ENCODE measurements around the gene LSM3. TPM values are rescaled to one million over a fixed set of nuclear protein-coding genes. Genes with fewer than 3 reads are reported as not detected.

Gene LSM3
- polyA plus RNA-seq, 2 donors: 5.3 to 10.8 TPM

DNA sequence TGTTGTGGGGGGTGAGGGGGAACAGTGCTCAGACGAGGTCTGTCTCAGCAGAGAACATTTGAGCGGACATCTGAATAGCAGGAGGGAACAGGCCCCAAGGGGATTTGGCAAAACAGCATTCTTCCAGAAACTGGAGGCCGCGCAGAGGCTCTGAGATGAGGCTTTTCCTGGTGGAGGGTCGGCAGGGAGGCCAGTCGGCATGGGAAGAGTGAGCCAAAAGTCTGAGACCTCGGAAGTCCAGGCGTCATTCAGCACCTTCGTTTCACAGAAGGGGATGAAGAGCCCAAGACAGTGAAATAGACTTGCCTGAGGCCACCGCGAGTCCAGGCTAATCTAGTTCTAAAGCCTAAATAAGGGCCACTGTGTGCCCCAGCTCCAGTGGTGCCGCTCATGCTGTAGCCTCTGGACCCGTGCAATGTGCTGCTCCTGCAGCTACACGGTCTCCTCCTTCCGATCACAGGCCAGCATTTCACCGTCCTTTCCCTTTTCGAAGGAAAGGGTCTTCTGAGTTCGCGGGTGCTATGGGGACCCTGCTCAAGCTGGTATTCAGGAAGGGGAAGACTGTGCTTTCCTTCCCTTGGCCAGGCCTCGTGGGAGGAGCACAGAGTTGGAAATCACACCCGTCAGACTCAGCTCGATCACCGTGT is 24.4 kb downstream of the LSM3 start:
- Histone ChIP-seq H3K4me3 (ENCODE audit: low read depth in 1 of 2, low read length in 2 of 2) (no peak overlapping the region), H3K4me1 (ENCODE audit: control insufficient read depth in 2 of 2, insufficient read depth in 2 of 2, low read length in 1 of 2) (peaks cover 2 to 14% of the 10 kb centered on the region in 2 donors), H3K27ac (ENCODE audit: low read depth in 2 of 2, low read length in 1 of 2) (no peak overlapping the region), H3K36me3 (ENCODE audit: control insufficient read depth in 2 of 2, insufficient read depth in 2 of 2, low read length in 1 of 2) (peaks cover 0 to 2% of the 10 kb centered on the region in 2 donors), H3K9me3 (ENCODE audit: control insufficient read depth in 2 of 2, insufficient read depth in 1 of 2, low read depth in 1 of 2, low read length in 1 of 2) (no peaks in the 10 kb centered on the region), H3K27me3 (ENCODE audit: control insufficient read depth in 1 of 2, insufficient read depth in 2 of 2, low read length in 2 of 2) (no peaks in the 10 kb centered on the region)
- 63 to 68% methylated on average over 23 of the region's 23 CpGs for WGBS, 2 donors

DNA sequence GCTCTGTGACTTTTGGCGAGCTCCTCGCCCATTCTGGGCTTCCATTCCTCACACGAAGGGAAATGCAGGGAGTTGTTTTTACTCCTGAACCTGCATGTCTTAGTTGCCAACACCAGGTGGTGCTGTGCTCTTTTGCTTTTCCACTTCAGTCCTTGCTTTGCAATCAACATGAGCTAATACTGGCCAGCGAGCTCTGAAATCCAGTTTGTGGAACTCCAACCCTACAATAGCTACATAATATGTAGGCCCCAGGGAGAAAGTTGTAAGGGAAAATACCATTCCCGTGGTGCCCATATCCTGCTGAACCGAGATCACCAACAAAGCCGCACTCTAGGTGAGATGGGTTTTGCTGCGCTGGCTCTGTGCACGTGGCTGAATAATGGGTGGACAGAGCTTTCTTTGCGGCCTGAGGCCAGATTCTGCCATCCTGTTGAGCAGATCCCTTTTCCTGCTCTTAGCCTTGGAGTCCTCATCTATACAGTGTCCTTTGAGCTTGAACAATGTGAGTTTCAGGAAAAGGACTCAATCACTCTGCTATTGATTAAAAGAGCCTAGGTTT is 25.0 kb downstream of the LSM3 start:
- Histone ChIP-seq H3K27ac (ENCODE audit: low read depth in 2 of 2, low read length in 1 of 2) (no peak overlapping the region), H3K4me3 (ENCODE audit: low read depth in 1 of 2, low read length in 2 of 2) (no peak overlapping the region), H3K9me3 (ENCODE audit: control insufficient read depth in 2 of 2, insufficient read depth in 1 of 2, low read depth in 1 of 2, low read length in 1 of 2) (no peaks in the 10 kb centered on the region), H3K27me3 (ENCODE audit: control insufficient read depth in 1 of 2, insufficient read depth in 2 of 2, low read length in 2 of 2) (no peaks in the 10 kb centered on the region), H3K4me1 (ENCODE audit: control insufficient read depth in 2 of 2, insufficient read depth in 2 of 2, low read length in 1 of 2) (peaks cover 2 to 14% of the 10 kb centered on the region in 2 donors), H3K36me3 (ENCODE audit: control insufficient read depth in 2 of 2, insufficient read depth in 2 of 2, low read length in 1 of 2) (peaks cover 0 to 2% of the 10 kb centered on the region in 2 donors)
- 45 to 47% methylated on average over 10 of the region's 10 CpGs for WGBS, 2 donors

DNA sequence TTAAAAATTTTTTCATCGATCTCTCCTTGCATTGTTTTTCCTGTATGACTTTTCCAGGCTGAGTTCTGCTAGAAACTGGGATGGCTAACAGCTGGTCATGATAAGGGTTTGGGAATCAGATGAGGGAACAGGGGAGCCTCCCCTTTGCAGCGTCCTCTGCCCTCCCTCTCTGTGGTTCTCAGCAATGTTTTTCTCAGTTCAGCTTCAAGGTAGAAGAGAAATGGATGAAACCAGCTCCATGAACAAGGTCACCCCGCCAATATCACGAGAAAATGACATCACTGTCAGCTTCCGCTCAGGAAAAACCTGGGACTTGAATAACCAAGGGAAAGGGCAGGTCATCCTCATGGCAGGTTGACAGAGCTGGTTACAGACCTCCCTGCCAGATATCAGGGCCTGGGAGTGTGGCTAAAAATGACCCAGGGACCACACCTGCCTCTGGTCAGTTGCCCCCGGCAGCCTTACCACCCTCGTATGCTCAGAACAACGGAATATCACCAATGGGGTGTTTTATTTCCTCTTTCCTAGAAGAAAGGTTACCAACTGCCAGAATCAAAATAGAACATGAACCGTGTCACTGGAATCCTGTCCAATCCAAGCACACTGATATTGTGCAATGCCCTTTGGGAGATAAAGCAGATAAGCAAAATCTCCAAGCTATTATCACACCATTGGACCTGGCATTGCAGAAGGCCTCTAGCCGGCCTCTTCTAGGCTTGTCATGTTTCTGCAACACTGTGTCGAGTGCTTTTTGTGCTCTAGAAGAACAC is 26.1 kb downstream of the LSM3 start:
- Histone ChIP-seq H3K27ac (ENCODE audit: low read depth in 2 of 2, low read length in 1 of 2) (no peak overlapping the region), H3K9me3 (ENCODE audit: control insufficient read depth in 2 of 2, insufficient read depth in 1 of 2, low read depth in 1 of 2, low read length in 1 of 2) (no peaks in the 10 kb centered on the region), H3K4me3 (ENCODE audit: low read depth in 1 of 2, low read length in 2 of 2) (no peak overlapping the region), H3K4me1 (ENCODE audit: control insufficient read depth in 2 of 2, insufficient read depth in 2 of 2, low read length in 1 of 2) (peaks cover 2 to 14% of the 10 kb centered on the region in 2 donors), H3K36me3 (ENCODE audit: control insufficient read depth in 2 of 2, insufficient read depth in 2 of 2, low read length in 1 of 2) (peaks cover 0 to 2% of the 10 kb centered on the region in 2 donors), H3K27me3 (ENCODE audit: control insufficient read depth in 1 of 2, insufficient read depth in 2 of 2, low read length in 2 of 2) (no peaks in the 10 kb centered on the region)
- WGBS, 2 donors: 59 to 73% methylated on average over 11 of the region's 11 CpGs

DNA sequence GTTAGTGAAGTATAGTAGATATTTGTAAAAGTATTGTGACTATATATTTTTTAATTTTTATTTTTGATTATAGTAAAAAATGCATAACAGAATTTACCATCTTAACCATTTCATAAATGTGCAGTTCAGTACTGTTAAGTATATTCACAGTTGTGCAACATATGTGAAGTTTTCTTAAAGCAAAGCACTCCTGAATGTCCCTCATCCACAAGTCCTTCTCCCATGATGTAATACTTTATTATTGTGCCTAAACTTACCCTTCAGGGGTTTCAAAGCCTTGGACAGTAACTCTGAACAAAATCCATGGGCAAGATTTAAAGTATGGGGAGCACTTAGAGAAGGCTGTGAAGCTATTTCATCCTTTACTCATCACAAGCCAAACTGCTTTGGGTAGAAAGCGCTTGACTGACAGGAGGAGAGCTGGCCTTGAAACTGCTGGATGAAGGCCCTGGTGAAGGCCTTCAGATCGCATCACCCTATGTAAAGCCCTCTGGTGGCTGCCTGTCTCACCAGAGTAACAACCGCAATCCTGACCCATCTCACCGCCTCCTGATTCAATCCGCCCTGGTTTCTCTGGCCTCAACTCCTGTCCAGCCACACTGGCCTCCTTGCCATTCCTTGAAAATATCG is 28.0 kb downstream of the LSM3 start:
- no peak overlapping the region for H3K27ac ChIP-seq (ENCODE audit: low read depth in 2 of 2, low read length in 1 of 2)
- no peaks in the 10 kb centered on the region for H3K9me3 ChIP-seq (ENCODE audit: control insufficient read depth in 2 of 2, insufficient read depth in 1 of 2, low read depth in 1 of 2, low read length in 1 of 2)
- H3K36me3 ChIP-seq (ENCODE audit: control insufficient read depth in 2 of 2, insufficient read depth in 2 of 2, low read length in 1 of 2): no peaks in the 10 kb centered on the region
- 94 to 96% methylated on average over 6 of the region's 6 CpGs for WGBS, 2 donors
- no peak overlapping the region for H3K4me3 ChIP-seq (ENCODE audit: low read depth in 1 of 2, low read length in 2 of 2)
- no peaks in the 10 kb centered on the region for H3K27me3 ChIP-seq (ENCODE audit: control insufficient read depth in 1 of 2, insufficient read depth in 2 of 2, low read length in 2 of 2)
- H3K4me1 ChIP-seq (ENCODE audit: control insufficient read depth in 2 of 2, insufficient read depth in 2 of 2, low read length in 1 of 2): peaks cover 0 to 6% of the 10 kb centered on the region in 2 donors

DNA sequence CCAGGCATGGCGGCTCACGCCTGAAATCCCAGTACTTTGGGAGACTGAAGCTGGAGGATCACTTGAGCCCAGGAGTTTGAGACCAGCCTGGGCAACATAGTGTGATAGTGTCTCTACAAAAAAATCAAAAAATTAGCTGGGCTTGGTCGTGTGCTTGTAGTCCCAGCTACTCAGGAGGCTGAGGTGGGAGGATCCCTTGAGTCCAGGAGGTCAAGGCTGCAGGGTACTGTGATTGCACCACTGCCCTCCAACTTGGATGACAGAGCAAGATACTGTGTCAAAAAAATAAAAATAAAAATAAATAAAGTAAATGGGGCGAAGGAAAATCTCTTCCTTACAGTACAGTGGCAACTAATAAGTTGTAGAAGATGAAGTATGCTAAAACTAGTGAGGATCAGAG is 29.6 kb downstream of the LSM3 start:
- Histone ChIP-seq H3K9me3 (ENCODE audit: control insufficient read depth in 2 of 2, insufficient read depth in 1 of 2, low read depth in 1 of 2, low read length in 1 of 2) (no peaks in the 10 kb centered on the region), H3K36me3 (ENCODE audit: control insufficient read depth in 2 of 2, insufficient read depth in 2 of 2, low read length in 1 of 2) (no peaks in the 10 kb centered on the region), H3K27me3 (ENCODE audit: control insufficient read depth in 1 of 2, insufficient read depth in 2 of 2, low read length in 2 of 2) (no peaks in the 10 kb centered on the region), H3K4me1 (ENCODE audit: control insufficient read depth in 2 of 2, insufficient read depth in 2 of 2, low read length in 1 of 2) (peaks cover 0 to 2% of the 10 kb centered on the region in 2 donors), H3K27ac (ENCODE audit: low read depth in 2 of 2, low read length in 1 of 2) (no peak overlapping the region), H3K4me3 (ENCODE audit: low read depth in 1 of 2, low read length in 2 of 2) (no peak overlapping the region)
- WGBS, 2 donors: 94% methylated on average over 4 of the region's 4 CpGs

DNA sequence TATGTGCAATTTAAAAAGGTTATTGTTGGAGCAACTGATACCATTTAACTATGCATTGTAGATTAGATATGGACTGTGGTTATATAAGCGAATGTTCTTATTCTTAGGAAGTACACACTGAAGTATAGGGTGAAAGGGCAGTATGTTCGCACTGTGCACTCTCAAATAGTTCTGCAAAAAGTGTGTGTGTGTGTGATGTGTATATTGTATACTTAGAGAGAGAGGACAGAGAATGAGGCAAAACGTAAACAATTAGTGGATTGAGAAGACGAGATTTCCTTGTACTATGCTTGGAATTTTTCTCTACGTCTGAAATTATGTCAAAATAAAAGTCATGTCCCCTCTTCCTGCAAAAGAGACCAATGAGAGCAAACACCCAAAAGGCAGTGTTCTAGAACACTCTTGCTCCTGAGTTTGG is 30.4 kb downstream of the LSM3 start:
- no peaks in the 10 kb centered on the region for H3K4me1 ChIP-seq (ENCODE audit: control insufficient read depth in 2 of 2, insufficient read depth in 2 of 2, low read length in 1 of 2)

DNA sequence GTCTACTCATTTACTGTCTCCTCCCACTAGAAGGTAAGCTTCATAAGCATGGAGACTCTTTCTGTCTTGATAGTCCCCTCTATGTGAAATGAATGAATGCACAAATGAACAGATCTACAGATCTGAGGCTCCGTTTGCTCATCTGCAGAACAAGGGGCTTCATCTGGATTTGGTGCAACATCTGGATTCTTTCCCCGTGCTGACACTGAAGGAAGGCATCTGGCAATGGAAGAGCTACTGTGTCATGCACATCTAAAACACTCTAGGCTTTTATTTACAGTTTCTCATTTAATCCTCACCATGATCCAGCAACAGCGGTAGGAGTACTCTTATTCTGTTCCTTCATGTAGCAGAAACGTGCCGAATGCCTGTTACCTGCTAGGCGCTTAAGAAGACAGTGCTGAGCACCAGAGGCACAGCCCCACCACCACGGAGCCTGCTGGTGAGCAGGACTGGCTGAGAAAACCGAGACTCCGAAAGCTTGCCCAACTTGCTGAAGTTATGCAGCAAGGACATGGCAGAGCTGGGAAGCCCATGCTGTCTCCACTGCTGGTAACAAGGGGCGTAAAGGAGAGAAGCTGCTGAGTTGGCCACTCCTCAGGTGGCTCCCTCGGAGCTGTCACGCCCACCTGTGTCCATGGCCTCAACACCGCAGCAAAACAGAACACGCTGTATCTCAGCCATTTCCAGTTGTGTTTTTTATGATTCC is 31.1 kb downstream of the LSM3 start:
- Histone ChIP-seq H3K27ac (ENCODE audit: low read depth in 2 of 2, low read length in 1 of 2) (no peak overlapping the region), H3K36me3 (ENCODE audit: control insufficient read depth in 2 of 2, insufficient read depth in 2 of 2, low read length in 1 of 2) (no peaks in the 10 kb centered on the region), H3K27me3 (ENCODE audit: control insufficient read depth in 1 of 2, insufficient read depth in 2 of 2, low read length in 2 of 2) (no peaks in the 10 kb centered on the region), H3K4me1 (ENCODE audit: control insufficient read depth in 2 of 2, insufficient read depth in 2 of 2, low read length in 1 of 2) (no peaks in the 10 kb centered on the region), H3K4me3 (ENCODE audit: low read depth in 1 of 2, low read length in 2 of 2) (no peak overlapping the region), H3K9me3 (ENCODE audit: control insufficient read depth in 2 of 2, insufficient read depth in 1 of 2, low read depth in 1 of 2, low read length in 1 of 2) (no peaks in the 10 kb centered on the region)
- 74 to 75% methylated on average over 14 of the region's 14 CpGs for WGBS, 2 donors

More for the DNA sequence above, 30.4 kb downstream of the LSM3 start:
- no peak overlapping the region for H3K4me3 ChIP-seq (ENCODE audit: low read depth in 1 of 2, low read length in 2 of 2)
- no peaks in the 10 kb centered on the region for H3K36me3 ChIP-seq (ENCODE audit: control insufficient read depth in 2 of 2, insufficient read depth in 2 of 2, low read length in 1 of 2)
- H3K27ac ChIP-seq (ENCODE audit: low read depth in 2 of 2, low read length in 1 of 2): peak overlapping the region in 1 of 2 donors; percentile 8
- H3K9me3 ChIP-seq (ENCODE audit: control insufficient read depth in 2 of 2, insufficient read depth in 1 of 2, low read depth in 1 of 2, low read length in 1 of 2): no peaks in the 10 kb centered on the region
- H3K27me3 ChIP-seq (ENCODE audit: control insufficient read depth in 1 of 2, insufficient read depth in 2 of 2, low read length in 2 of 2): no peaks in the 10 kb centered on the region
- WGBS, 2 donors: 48 to 65% methylated on average over 5 of the region's 5 CpGs

DNA sequence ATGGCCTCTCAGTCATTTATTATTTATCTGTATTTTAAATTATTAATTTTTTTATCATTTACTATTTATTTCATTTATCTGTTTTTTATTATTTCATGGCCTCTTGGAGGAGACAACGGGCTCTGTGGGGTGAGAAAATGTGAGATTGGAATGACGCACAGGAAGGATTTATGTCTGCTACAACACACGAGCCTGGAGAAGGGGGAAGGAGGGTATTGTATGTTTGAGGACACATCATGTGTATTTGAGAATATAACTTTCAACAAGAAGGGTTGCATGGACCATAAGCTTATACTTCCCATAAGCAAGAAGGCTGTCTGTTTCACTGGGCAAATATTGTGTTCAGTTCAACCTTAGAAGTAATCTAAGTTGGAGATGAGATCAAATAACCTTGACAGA is 31.7 kb downstream of the LSM3 start:
- Histone ChIP-seq H3K9me3 (ENCODE audit: control insufficient read depth in 2 of 2, insufficient read depth in 1 of 2, low read depth in 1 of 2, low read length in 1 of 2) (no peaks in the 10 kb centered on the region), H3K4me1 (ENCODE audit: control insufficient read depth in 2 of 2, insufficient read depth in 2 of 2, low read length in 1 of 2) (no peaks in the 10 kb centered on the region), H3K4me3 (ENCODE audit: low read depth in 1 of 2, low read length in 2 of 2) (no peak overlapping the region), H3K27ac (ENCODE audit: low read depth in 2 of 2, low read length in 1 of 2) (no peak overlapping the region), H3K36me3 (ENCODE audit: control insufficient read depth in 2 of 2, insufficient read depth in 2 of 2, low read length in 1 of 2) (no peaks in the 10 kb centered on the region), H3K27me3 (ENCODE audit: control insufficient read depth in 1 of 2, insufficient read depth in 2 of 2, low read length in 2 of 2) (no peaks in the 10 kb centered on the region)
- 66 to 81% methylated on average over 3 of the region's 3 CpGs for WGBS, 2 donors

Data from esophagus (tissue), 2 donors.